HepG2 (cell line): ENCODE measurements around the gene NDRG3. TPM values are rescaled to one million over a fixed set of nuclear protein-coding genes. Genes with fewer than 3 reads are reported as not detected.

Source experiments
- ATF6 ChIP-seq: sonication (generic); formaldehyde crosslinking; conservative IDR thresholded peaks from 2 replicates; pipeline ENCODE4 v1.4.0; 2020; ENCODE audit warnings: missing genetic modification reagents
- DRAP1 ChIP-seq: IDR thresholded peaks from 2 replicates; pipeline ENCODE4 v1.6.1; 2016; ENCODE audit warnings: missing genetic modification reagents, missing compliant biosample characterization
- DZIP1 ChIP-seq: sonication (generic); formaldehyde crosslinking; IDR thresholded peaks from 2 replicates; pipeline ENCODE4 v1.5.0; 2020; ENCODE audit warnings: mild to moderate bottlenecking, missing genetic modification reagents
- FOXC1 ChIP-seq: sonication (generic); formaldehyde crosslinking; IDR thresholded peaks from 2 replicates; pipeline ENCODE4 v1.8.0; 2022; ENCODE audit warnings: mild to moderate bottlenecking, missing genetic modification reagents, borderline replicate concordance
- HHEX ChIP-seq: IDR thresholded peaks from 2 replicates; pipeline ENCODE4 v1.6.1; 2016; ENCODE audit warnings: control low read depth
- HMGA1 ChIP-seq: sonication (generic); formaldehyde crosslinking; conservative IDR thresholded peaks from 2 replicates; pipeline ENCODE4 v1.4.0; 2020; ENCODE audit warnings: missing genetic modification reagents
- HNRNPK ChIP-seq: fragments of 200-400 bp; formaldehyde crosslinking; IDR thresholded peaks from 2 replicates; pipeline ENCODE4 v1.6.1; 2018; ENCODE audit warnings: low read length, low read depth, moderate library complexity, mild to moderate bottlenecking; ENCODE audit not compliant: poor library complexity, severe bottlenecking
- MLX ChIP-seq: IDR thresholded peaks from 2 replicates; pipeline ENCODE4 v1.6.1; 2016
- MZF1 ChIP-seq: sonication (generic); formaldehyde crosslinking; IDR thresholded peaks from 2 replicates; pipeline ENCODE4 v1.8.1; 2023; ENCODE audit warnings: mild to moderate bottlenecking, missing genetic modification reagents, borderline replicate concordance
- NFYB ChIP-seq: sonication (generic); formaldehyde crosslinking; IDR thresholded peaks from 2 replicates; pipeline ENCODE4 v1.4.0; 2020; ENCODE audit warnings: missing genetic modification reagents
- RARG ChIP-seq: sonication (generic); formaldehyde crosslinking; IDR thresholded peaks from 2 replicates; pipeline ENCODE4 v1.4.0; 2020; ENCODE audit warnings: low read depth, mild to moderate bottlenecking, missing genetic modification reagents
- SIN3B ChIP-seq: fragments of 150-350 bp; IDR thresholded peaks from 2 replicates; pipeline ENCODE4 v1.6.1; 2014; ENCODE audit warnings: low read length
- SIX4 ChIP-seq: sonication (generic); formaldehyde crosslinking; IDR thresholded peaks from 2 replicates; pipeline ENCODE4 v1.4.0; 2020; ENCODE audit warnings: missing genetic modification reagents
- SP140L ChIP-seq: sonication (generic); formaldehyde crosslinking; IDR thresholded peaks from 2 replicates; pipeline ENCODE4 v1.4.0; 2020; ENCODE audit warnings: missing genetic modification reagents, borderline replicate concordance
- ZBTB42 ChIP-seq: sonication (generic); formaldehyde crosslinking; IDR thresholded peaks from 2 replicates; pipeline ENCODE4 v1.5.0; 2020; ENCODE audit warnings: mild to moderate bottlenecking, missing genetic modification reagents
- ZFP1 ChIP-seq: IDR thresholded peaks from 2 replicates; pipeline ENCODE4 v1.6.1; 2016
- ZNF552 ChIP-seq: sonication (generic); formaldehyde crosslinking; IDR thresholded peaks from 2 replicates; pipeline ENCODE4 v1.9.0; 2022; ENCODE audit warnings: missing genetic modification reagents, mild to moderate bottlenecking, borderline replicate concordance
- ZNF557 ChIP-seq: sonication (generic); formaldehyde crosslinking; IDR thresholded peaks from 2 replicates; pipeline ENCODE4 v1.4.0; 2020; ENCODE audit warnings: missing genetic modification reagents
- ZNF652 ChIP-seq: IDR thresholded peaks from 2 replicates; pipeline ENCODE4 v1.6.1; 2016; ENCODE audit warnings: low read depth, borderline replicate concordance
- ZNF710 ChIP-seq: sonication (generic); formaldehyde crosslinking; IDR thresholded peaks from 2 replicates; pipeline ENCODE4 v1.5.0; 2020; ENCODE audit warnings: mild to moderate bottlenecking, missing genetic modification reagents, borderline replicate concordance
- ZNF75D ChIP-seq: sonication (generic); formaldehyde crosslinking; IDR thresholded peaks from 2 replicates; pipeline ENCODE4 v1.8.1; 2023; ENCODE audit warnings: missing genetic modification reagents, mild to moderate bottlenecking, borderline replicate concordance
- ZNF841 ChIP-seq: sonication (generic); formaldehyde crosslinking; IDR thresholded peaks from 2 replicates; pipeline ENCODE4 v1.8.1; 2023; ENCODE audit warnings: missing genetic modification reagents, borderline replicate concordance
- polyA plus RNA-seq, 8 experiments: library from polyadenylated mRNA; depleted of rRNA in 3 of 8; stranded (reverse) in 7 of 8; unstranded in 1 of 8; fragments of >200 nt; fragmentation: Illumina TruSeq in 4 of 8; extraction: Trizol in 4 of 8; gene quantifications; 2 replicates each; pipeline versions ENCODE4 v1.2.1 to v1.2.3, GENCODE V29; 2011 to 2016; ENCODE audit warnings: low read depth in 4 of 8, missing spikeins in 1 of 8, mixed read lengths in 1 of 8; ENCODE audit not compliant: insufficient read depth in 1 of 8
- total RNA-seq, 5 experiments: library from RNA; depleted of rRNA; stranded (reverse); fragments of >200 nt; fragmentation: Illumina TruSeq; extraction: Trizol; gene quantifications; 2 replicates each; pipeline ENCODE4 v1.2.3, GENCODE V29; 2016; ENCODE audit warnings: low read depth in 1 of 5
- TF ChIP-seq, protein P1 (sequence below): sonication (generic); formaldehyde crosslinking; IDR thresholded peaks from 2 replicates; pipeline ENCODE4 v1.5.0; 2020; ENCODE audit warnings: missing genetic modification reagents

Gene NDRG3
- total and polyA plus RNA-seq, 2 of the 13 experiments (the other 11 are each of a cell fraction or from before 2014, with no cell fraction given): 36.0 to 40.5 TPM

DNA sequence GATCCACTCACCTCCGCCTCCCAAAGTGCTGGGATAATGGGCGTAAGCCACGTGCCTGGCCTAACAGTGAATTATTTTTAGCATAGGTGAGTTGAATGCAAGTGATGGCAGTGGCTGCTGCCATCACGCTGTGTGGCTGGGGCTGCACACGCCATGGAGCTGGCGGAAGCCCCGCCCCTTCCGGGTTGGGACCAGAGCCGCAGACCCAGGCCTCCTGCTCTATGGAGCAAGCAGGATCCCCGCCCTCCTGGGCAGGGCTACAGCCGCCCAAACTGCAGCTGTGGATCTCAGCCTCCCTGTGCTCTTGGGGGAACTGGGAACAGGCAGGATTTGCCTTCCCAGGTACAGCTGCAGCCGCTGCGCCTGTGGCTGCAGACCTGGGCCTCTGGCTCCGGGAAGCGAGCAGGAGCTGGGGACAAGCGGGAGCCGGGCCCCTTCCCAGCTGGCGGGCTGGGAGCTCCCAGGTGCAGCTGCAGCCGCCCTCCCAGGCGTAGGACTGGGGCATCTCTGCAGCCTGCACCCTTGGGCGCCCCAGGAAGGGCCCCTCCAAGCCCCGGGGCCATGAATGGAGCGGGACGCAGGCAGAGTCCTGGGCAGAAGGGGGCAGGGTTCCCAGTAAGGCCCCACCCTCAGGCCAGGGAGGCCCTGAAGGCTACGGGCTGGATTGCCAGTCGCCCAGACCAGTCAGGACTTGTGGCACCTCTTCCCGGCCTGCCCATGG, 69.0 kb downstream of the NDRG3 start (continued):
- TF ChIP-seq, protein P1, sequence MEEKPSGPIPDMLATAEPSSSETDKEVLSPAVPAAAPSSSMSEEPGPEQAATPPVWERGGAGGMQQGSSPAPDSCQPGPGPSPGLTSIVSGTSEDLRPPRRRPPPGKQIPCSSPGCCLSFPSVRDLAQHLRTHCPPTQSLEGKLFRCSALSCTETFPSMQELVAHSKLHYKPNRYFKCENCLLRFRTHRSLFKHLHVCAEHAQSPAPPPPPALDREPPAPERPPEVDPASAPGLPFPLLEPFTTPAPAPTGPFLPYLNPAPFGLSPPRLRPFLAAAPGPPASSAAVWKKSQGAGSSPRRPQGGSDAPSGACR (CRISPR knock-in tag): no peak
- TF ChIP-seq MZF1 (CRISPR knock-in tag): no peak
- no peak for TF ChIP-seq HNRNPK
- no peak for TF ChIP-seq SP140L (CRISPR knock-in tag)
- TF ChIP-seq SIX4 (CRISPR knock-in tag): no peak
- TF ChIP-seq ZNF841 (CRISPR knock-in tag): no peak
- TF ChIP-seq ZFP1: no peak
- no peak for TF ChIP-seq MLX
- no peak for TF ChIP-seq ZNF652 (CRISPR knock-in tag)
- no peak for TF ChIP-seq SIN3B
- TF ChIP-seq RARG (CRISPR knock-in tag): no peak
- no peak for TF ChIP-seq HHEX (CRISPR knock-in tag)
- no peak for TF ChIP-seq HMGA1 (CRISPR knock-in tag)
- no peak for TF ChIP-seq ZNF75D (CRISPR knock-in tag)
- TF ChIP-seq ZNF710: no peak
- TF ChIP-seq ZBTB42: no peak
- no peak for TF ChIP-seq ZNF557 (CRISPR knock-in tag)
- TF ChIP-seq ATF6: no peak
- no peak for TF ChIP-seq FOXC1 (CRISPR knock-in tag)
- no peak for TF ChIP-seq ZNF552
- TF ChIP-seq NFYB (CRISPR knock-in tag): peak; percentile 92
- TF ChIP-seq DRAP1 (CRISPR knock-in tag): no peak
- TF ChIP-seq DZIP1 (CRISPR knock-in tag): no peak
